HCT116 (cell line): Measurements from ENCODE around the gene ERC2. TPM values are rescaled to one million over a fixed set of nuclear protein-coding genes. Genes with fewer than 3 reads are reported as not detected.

Experiments
- ATAC-seq: fragments of 200-7000 bp; cut with Tn5 transposase; 2 replicates; pipeline ENCODE4 v1.9.1; 2020; ENCODE audit warnings: mild to moderate bottlenecking, moderate library complexity
- BruUV-seq: library from RNA; stranded (reverse); fragments of 400-500 nt; replicated peaks from 2 replicates; lab custom pipeline; 2021; lab: Mats Ljungman, UMichigan
- CTCF ChIA-PET: fragments of 300-600 bp; sonication (Branson Sonifier 250); formaldehyde crosslinking; loops from one replicate; lab custom pipeline; 2021; ENCODE audit warnings: antibody characterized with exemption; lab: Charles Lee
- POLR2A ChIA-PET: fragments of 300-600, 350-600 bp; sonication (Branson Sonifier 250); formaldehyde crosslinking; loops from one replicate; lab custom pipeline; 2021; ENCODE audit warnings: antibody characterized with exemption; lab: Charles Lee
- RAD21 ChIA-PET, 2 experiments: fragments of 300-600 bp; sonication (Branson Sonifier 250); formaldehyde crosslinking; loops; one replicate each; lab custom pipeline; 2023; ENCODE audit warnings: low total read pairs in 2 of 2; ENCODE audit not compliant: uncharacterized antibody in 2 of 2, unreplicated experiment in 2 of 2, low non-redundant PET in 1 of 2; lab: Charles Lee
- DNase-seq: peaks from one replicate; pipeline ENCODE4 v3.0.0-alpha.2; 2010; ENCODE audit warnings: low read depth, low spot score
- H2AFZ ChIP-seq: fragments of 200-600 bp; shearing (Covaris generic), sonication (generic); 2 replicates; pipeline ENCODE4 v1.6.1; 2017; ENCODE audit warnings: low read depth, mixed run types, mixed read lengths, antibody characterized with exemption, low read length; ENCODE audit not compliant: poor library complexity, severe bottlenecking
- H3K27ac ChIP-seq: 2 replicates; pipeline ENCODE4 v1.5.1; 2012; ENCODE audit warnings: low read depth, low read length
- H3K27me3 ChIP-seq: fragments of 200-600 bp; sonication (generic); 2 replicates; pipeline ENCODE4 v1.6.1; 2016; ENCODE audit warnings: mixed run types, low read length, mixed read lengths; ENCODE audit not compliant: insufficient read depth
- H3K36me3 ChIP-seq, 2 experiments: fragments of 200-500 bp in 1 of 2; fragments of 200-600 bp in 1 of 2; sonication (Bioruptor generic) in 1 of 2; sonication (generic) in 1 of 2; 2 replicates each; pipeline versions ENCODE4 v1.5.1 to v1.6.1; 2014 to 2016; ENCODE audit warnings: low read length in 2 of 2, inconsistent platforms in 1 of 2, mixed read lengths in 1 of 2, mixed run types in 1 of 2; ENCODE audit not compliant: insufficient read depth in 2 of 2, control insufficient read depth in 1 of 2
- H3K4me1 ChIP-seq, 2 experiments: fragments of 200-600 bp in 1 of 2; sonication (generic) in 1 of 2; 2 replicates each; pipeline versions ENCODE4 v1.5.1 to v1.6.1; 2012 to 2017; ENCODE audit warnings: low read length in 2 of 2, inconsistent platforms in 1 of 2, mild to moderate bottlenecking in 1 of 2, mixed read lengths in 1 of 2, mixed run types in 1 of 2, moderate library complexity in 1 of 2; ENCODE audit not compliant: insufficient read depth in 2 of 2, control insufficient read depth in 1 of 2
- H3K4me2 ChIP-seq: fragments of 200-600 bp; sonication (generic); 2 replicates; pipeline ENCODE4 v1.6.1; 2017; ENCODE audit warnings: mixed run types, low read length, mixed read lengths
- H3K4me3 ChIP-seq, 2 experiments: fragments of 200-600 bp in 1 of 2; sonication (generic) in 1 of 2; replicated peaks in 1 of 2; 2 replicates each; pipeline ENCODE4 v1.5.1; 2011 to 2016; ENCODE audit warnings: low read length in 2 of 2, control low read depth in 1 of 2, low read depth in 1 of 2, mild to moderate bottlenecking in 1 of 2, mixed read lengths in 1 of 2, mixed run types in 1 of 2
- H3K79me2 ChIP-seq: fragments of 200-600 bp; sonication (generic); 2 replicates; pipeline ENCODE4 v1.6.1; 2017; ENCODE audit warnings: mild to moderate bottlenecking, mixed run types, low read length, moderate library complexity, mixed read lengths; ENCODE audit not compliant: insufficient read depth
- H3K9ac ChIP-seq: fragments of 200-600 bp; sonication (generic); 2 replicates; pipeline ENCODE4 v1.6.1; 2016; ENCODE audit warnings: low read length, mixed read lengths
- H3K9me2 ChIP-seq: fragments of 200-600 bp; sonication (generic), shearing (Covaris generic); 2 replicates; pipeline ENCODE4 v1.6.1; 2017; ENCODE audit warnings: mixed run types, mild to moderate bottlenecking, moderate library complexity; ENCODE audit not compliant: insufficient read depth
- H3K9me3 ChIP-seq, 2 experiments: fragments of 200-500 bp in 1 of 2; fragments of 200-600 bp in 1 of 2; sonication (Bioruptor generic) in 1 of 2; sonication (generic) in 1 of 2; 2 replicates each; pipeline ENCODE4 v1.6.1; 2014 to 2017; ENCODE audit warnings: low read length in 2 of 2, mixed read lengths in 2 of 2, inconsistent platforms in 1 of 2, low read depth in 1 of 2, mild to moderate bottlenecking in 1 of 2, mixed run types in 1 of 2, moderate library complexity in 1 of 2; ENCODE audit not compliant: control insufficient read depth in 1 of 2, insufficient read depth in 1 of 2
- H4K20me1 ChIP-seq: fragments of 200-600 bp; sonication (generic), shearing (Covaris generic); 2 replicates; pipeline ENCODE4 v1.6.1; 2017; ENCODE audit warnings: mixed run types, mild to moderate bottlenecking, moderate library complexity; ENCODE audit not compliant: insufficient read depth
- CEBPB ChIP-seq: IDR thresholded peaks from 2 replicates; pipeline ENCODE4 v1.6.1; 2012; ENCODE audit warnings: low read depth
- EGR1 ChIP-seq: IDR thresholded peaks from 2 replicates; pipeline ENCODE4 v1.6.1; 2012; ENCODE audit warnings: low read depth
- EZH2phosphoT487 ChIP-seq: fragments of 200-600 bp; IDR thresholded peaks from 2 replicates; pipeline ENCODE4 v1.6.1; 2018; ENCODE audit warnings: antibody characterized with exemption, borderline replicate concordance
- POLR2AphosphoS5 ChIP-seq: IDR thresholded peaks from 2 replicates; pipeline ENCODE4 v1.6.1; 2011; ENCODE audit warnings: mild to moderate bottlenecking, low read depth, low read length, moderate library complexity
- SRF ChIP-seq: IDR thresholded peaks from 2 replicates; pipeline ENCODE4 v1.6.1; 2012; ENCODE audit warnings: low read depth
- intact Hi-C: fragments of 100-400 bp; cut with micrococcal nuclease; formaldehyde crosslinking; loops from 2 replicates; pipeline ENCODE4 v1.10.0; 2022
- total RNA-seq: library from RNA; stranded (reverse); gene quantifications from one replicate; pipeline ENCODE4 v1.2.1, GENCODE V29; 2021; ENCODE audit not compliant: unreplicated experiment
- TF ChIP-seq, protein P1 (sequence below): IDR thresholded peaks from 2 replicates; pipeline ENCODE4 v1.6.1; 2012; ENCODE audit warnings: low read depth
- TF ChIP-seq, protein P2 (sequence below): IDR thresholded peaks from 2 replicates; pipeline ENCODE4 v1.6.1; 2012

The ERC2 gene
- total RNA-seq, 1 experiment from 2014 or later, result not detected

DNA sequence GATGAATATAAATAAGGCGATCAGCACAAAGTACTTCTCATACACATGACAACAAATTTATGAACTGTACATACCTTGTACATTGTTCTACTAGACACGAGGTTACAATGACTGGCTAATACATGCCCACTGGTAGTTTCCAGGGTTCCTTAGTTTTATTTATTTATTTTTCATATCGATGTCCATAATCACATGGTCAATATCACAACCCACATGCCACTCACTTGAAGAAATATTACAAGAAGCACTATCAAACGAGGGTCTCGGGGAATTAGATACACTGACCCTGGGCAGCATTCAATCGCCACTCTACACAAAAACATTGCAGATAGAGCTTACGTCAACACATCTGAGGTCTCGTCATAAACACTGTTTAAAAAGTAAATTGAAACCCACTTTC, 959.9 kb downstream of the ERC2 start:
- TF ChIP-seq SRF, result no peak
- TF ChIP-seq CEBPB, result no peak
- Histone ChIP-seq H2AFZ (no peak overlapping the region), H3K4me1 (no peaks in the 10 kb centered on the region), H3K27ac (no peak overlapping the region), H4K20me1 (no peaks in the 10 kb centered on the region), H3K36me3 (no peaks in the 10 kb centered on the region), H3K27me3 (no peaks in the 10 kb centered on the region), H3K9me3 (peaks cover 0 to 4% of the 10 kb centered on the region in 2 experiments; a peak in 2 of 4 replicates), H3K4me2 (no peak overlapping the region), H3K4me3 (no peak overlapping the region), H3K9me2 (no peaks in the 10 kb centered on the region), H3K9ac (no peak overlapping the region), H3K79me2 (no peaks in the 10 kb centered on the region)
- POLR2A ChIA-PET, result no interaction called here
- CTCF ChIA-PET, result no interaction called here
- RAD21 ChIA-PET, result no interaction called here
- ATAC-seq (no peak), DNase-seq (no peak)
- no TSS peak for BruUV-seq
- intact Hi-C loops, result no loop called here

DNA sequence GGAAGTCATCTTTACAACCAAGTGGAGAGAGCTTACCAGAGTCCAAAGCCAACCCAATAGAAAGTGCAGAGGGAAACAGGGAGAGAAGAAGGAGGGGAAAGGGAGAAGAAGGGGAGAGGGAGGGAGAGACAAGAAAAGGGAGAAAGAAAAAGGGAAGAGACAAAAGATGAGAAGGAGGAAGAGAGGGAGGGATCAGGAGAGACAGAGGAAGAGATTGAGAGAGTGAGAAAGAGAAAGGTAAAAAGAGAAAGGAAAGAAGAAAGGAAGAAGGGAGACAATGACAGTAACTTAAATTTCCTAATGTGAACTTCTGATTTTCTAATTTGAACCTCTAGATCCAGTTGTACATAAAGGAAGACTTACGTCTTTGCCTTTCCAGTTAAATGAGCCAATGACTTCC, 960.5 kb downstream of the ERC2 start:
- Histone ChIP-seq H3K27me3 (no peaks in the 10 kb centered on the region), H3K9ac (no peak overlapping the region), H3K9me2 (no peaks in the 10 kb centered on the region), H2AFZ (no peak overlapping the region), H3K4me1 (no peaks in the 10 kb centered on the region), H3K36me3 (no peaks in the 10 kb centered on the region), H3K4me2 (no peak overlapping the region), H3K79me2 (no peaks in the 10 kb centered on the region), H3K9me3 (peaks cover 0 to 4% of the 10 kb centered on the region in 2 experiments; a peak in 2 of 4 replicates), H3K4me3 (no peak overlapping the region), H4K20me1 (no peaks in the 10 kb centered on the region), H3K27ac (no peak overlapping the region)
- intact Hi-C loops, result no loop called here
- ATAC-seq (no peak), DNase-seq (no peak)
- RAD21 ChIA-PET, result no interaction called here
- no TSS peak for BruUV-seq
- POLR2A ChIA-PET, result no interaction called here
- CTCF ChIA-PET, result no interaction called here
- no peak for TF ChIP-seq POLR2AphosphoS5
- no peak for TF ChIP-seq EGR1
- TF ChIP-seq, protein P1, sequence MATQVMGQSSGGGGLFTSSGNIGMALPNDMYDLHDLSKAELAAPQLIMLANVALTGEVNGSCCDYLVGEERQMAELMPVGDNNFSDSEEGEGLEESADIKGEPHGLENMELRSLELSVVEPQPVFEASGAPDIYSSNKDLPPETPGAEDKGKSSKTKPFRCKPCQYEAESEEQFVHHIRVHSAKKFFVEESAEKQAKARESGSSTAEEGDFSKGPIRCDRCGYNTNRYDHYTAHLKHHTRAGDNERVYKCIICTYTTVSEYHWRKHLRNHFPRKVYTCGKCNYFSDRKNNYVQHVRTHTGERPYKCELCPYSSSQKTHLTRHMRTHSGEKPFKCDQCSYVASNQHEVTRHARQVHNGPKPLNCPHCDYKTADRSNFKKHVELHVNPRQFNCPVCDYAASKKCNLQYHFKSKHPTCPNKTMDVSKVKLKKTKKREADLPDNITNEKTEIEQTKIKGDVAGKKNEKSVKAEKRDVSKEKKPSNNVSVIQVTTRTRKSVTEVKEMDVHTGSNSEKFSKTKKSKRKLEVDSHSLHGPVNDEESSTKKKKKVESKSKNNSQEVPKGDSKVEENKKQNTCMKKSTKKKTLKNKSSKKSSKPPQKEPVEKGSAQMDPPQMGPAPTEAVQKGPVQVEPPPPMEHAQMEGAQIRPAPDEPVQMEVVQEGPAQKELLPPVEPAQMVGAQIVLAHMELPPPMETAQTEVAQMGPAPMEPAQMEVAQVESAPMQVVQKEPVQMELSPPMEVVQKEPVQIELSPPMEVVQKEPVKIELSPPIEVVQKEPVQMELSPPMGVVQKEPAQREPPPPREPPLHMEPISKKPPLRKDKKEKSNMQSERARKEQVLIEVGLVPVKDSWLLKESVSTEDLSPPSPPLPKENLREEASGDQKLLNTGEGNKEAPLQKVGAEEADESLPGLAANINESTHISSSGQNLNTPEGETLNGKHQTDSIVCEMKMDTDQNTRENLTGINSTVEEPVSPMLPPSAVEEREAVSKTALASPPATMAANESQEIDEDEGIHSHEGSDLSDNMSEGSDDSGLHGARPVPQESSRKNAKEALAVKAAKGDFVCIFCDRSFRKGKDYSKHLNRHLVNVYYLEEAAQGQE, result no peak
- no peak for TF ChIP-seq EZH2phosphoT487
- TF ChIP-seq, protein P2, sequence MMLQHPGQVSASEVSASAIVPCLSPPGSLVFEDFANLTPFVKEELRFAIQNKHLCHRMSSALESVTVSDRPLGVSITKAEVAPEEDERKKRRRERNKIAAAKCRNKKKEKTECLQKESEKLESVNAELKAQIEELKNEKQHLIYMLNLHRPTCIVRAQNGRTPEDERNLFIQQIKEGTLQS, result no peak
